Stimulated activated CD4-positive, alpha-beta T cell treated with anti-CD3 and anti-CD28 coated beads, TNF-alpha, amount 100 ng/mL, for 1 hour (primary cell): ENCODE data around the gene ATXN7L1.

ENCODE experiments used
- DNase-seq, 3 donors: peaks; one replicate each; pipeline ENCODE4 v3.0.0-alpha.2; 2020; ENCODE audit warnings: low read depth in 3 of 3, low spot score in 1 of 3

Gene ATXN7L1

GRCh38 chr7:105651798-105652197 is 224.6 kb downstream of the ATXN7L1 start:
- no peak for DNase-seq

DNA sequence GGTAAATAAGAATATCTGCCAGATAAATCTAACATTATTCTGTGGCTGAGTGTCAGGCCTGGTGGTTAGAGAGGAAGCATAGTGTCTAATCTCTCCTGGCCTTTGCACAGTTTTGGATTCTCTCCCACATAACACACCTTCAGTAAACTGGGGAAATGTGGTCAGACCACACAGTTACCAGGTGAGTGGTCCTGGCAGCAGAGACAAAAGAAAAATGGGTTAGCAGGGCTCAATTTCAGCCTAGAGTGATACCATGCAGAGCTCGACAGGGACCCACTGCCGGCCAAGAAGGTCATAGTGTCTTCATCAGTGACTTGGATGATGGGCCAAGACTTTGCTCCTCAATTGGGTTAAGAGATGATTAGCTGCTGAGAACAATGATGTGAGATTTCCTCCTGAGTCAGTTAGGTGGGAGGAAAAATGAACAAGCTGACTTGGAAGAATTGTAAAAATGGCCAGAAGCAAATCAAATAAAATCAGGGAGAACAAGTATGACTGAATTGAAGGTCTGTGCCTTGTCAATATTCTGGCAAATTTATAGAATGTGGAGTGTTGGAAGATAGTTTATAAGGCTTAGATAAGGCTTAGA is 225.9 kb downstream of the ATXN7L1 start:
- DNase-seq, result no peak

DNA sequence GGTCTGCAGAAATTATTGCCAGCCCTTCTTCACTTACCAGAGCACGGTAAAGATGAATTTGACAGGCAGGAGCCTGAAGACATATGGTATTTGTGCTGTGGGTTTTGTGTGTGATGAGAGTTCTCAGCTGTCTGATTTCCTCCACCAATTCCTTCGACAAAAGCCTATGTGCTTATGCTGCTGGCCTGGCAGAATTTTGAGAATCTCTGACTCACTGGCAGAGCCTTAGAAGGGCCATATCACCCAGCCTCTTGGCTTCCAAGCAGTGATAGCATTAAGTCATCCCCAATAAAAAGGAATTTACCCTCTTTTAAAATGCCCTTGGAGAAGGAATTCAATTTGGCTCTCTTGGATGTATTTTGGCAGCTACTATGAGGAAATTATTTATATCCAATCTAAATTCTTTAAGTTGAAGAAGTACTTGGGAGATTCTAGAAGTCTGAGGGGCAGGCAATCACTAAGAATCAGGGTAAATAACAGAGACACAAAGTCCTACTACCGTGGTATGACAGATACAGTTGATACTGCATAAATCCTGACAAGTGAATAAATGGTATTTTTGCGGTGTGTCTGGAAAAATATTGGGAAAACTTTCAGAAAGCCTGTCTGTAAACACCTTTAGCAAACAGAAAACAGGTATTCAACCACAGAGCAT is 226.5 kb downstream of the ATXN7L1 start:
- DNase-seq, result no peak

GRCh38 chr7:105648561-105649401 is 227.6 kb downstream of the ATXN7L1 start:
- DNase-seq, result no peak

DNA sequence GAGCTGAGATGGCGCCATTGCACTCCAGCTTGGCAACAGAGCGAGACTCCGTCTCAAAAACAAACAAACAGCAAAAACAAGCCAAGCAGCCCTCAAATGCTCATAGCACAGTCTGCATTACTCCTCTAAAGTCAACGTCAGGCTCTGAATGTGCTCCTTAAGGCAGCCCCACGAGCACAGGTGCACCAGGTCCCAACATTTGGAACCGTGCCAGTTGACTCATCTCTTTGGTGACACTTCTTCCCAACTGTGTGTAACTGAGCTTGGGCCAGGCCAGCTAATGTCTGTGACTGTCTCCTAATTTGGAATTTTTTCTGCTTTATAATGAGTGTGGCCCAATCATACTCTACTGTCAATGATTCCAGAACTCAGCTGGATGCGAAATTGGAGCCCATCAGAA is 228.8 kb downstream of the ATXN7L1 start:
- DNase-seq, result no peak

- no peak for DNase-seq
These were observed 231.5 kb downstream of the ATXN7L1 start for GRCh38 chr7:105644937-105645336.

DNA sequence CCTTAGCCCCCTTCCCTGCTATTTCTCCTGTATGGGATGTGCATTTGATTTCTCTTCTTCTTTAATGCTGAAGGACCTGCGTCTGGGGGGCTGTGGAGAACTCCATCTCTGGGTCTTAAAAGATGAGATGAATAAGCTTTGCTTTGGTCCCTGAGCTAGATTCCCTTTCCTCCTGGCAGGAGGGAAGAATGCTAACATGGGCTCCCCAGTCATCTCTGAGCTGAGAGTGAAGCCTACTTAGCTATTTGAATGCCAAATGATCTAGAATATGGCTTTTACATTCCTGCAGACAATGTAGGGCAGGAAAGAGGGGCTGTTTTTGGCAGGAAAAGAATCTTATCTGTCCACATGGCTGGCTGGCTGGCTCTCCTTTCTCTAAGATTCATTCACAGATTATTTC is 232.5 kb downstream of the ATXN7L1 start:
- no peak for DNase-seq

DNA sequence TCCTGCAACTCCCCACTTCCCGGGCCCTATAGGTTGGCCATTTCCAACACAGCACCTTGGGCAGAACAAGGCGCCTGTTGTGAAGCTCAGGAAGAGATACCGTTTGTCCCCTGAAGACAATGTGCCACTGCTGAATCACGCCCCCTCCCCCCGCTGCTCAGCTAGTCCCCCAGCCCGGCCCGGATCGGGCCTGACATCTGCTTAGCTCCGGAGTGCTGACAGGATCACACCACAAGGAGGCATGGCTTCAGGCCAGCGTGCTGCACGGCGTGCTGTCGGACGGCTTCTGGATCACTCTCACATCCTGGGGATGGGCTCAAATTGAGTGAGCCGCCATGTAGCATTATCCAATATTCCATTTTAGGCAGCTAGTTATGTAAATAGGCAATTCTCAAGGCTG is 233.0 kb downstream of the ATXN7L1 start:
- no peak for DNase-seq

- DNase-seq, result no peak
These were observed 234.1 kb downstream of the ATXN7L1 start for GRCh38 chr7:105642264-105642663.

DNA sequence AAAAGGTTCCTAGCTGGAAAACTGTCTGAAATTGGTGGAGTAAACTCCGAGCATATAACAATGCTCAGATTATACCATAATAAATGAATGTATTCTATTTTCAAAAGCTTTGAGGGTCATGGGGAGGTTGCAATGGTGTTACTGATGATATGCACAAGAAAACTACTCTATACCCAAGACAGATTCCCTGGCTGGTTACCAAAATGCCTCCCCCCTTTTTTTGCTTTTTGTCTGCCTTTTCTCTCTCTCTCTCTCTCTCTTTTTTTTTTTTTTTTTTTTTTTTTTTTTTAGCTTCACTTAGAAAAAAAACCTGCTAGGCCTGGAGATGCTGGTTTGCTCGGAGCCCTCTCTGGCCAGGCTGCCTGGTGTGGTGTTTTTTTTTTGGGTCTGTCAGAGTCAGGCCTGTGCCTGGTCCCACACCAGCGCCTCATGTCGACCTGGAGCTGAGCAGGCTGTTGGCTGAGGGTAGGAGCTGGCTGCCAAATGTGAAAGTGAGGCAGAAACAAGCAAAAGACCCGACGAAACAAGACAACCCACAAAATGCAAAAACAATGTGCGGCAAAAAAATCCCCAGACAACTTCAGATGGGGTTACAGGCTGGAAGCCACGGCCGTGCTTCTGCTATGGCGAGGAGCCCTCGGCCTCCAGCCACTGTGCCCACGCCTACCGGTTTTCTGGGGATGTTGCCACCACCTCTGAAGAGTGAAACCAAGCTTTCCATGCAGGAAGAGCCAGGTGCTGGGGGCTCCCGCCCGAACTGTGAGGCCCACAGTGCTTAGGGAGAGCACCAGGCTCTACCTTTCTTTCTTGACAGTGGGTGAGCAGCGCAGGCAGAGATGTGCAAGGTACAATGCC is 235.2 kb downstream of the ATXN7L1 start:
- no peak for DNase-seq

- DNase-seq, result no peak
These were observed 236.5 kb downstream of the ATXN7L1 start for GRCh38 chr7:105639667-105640493.

DNA sequence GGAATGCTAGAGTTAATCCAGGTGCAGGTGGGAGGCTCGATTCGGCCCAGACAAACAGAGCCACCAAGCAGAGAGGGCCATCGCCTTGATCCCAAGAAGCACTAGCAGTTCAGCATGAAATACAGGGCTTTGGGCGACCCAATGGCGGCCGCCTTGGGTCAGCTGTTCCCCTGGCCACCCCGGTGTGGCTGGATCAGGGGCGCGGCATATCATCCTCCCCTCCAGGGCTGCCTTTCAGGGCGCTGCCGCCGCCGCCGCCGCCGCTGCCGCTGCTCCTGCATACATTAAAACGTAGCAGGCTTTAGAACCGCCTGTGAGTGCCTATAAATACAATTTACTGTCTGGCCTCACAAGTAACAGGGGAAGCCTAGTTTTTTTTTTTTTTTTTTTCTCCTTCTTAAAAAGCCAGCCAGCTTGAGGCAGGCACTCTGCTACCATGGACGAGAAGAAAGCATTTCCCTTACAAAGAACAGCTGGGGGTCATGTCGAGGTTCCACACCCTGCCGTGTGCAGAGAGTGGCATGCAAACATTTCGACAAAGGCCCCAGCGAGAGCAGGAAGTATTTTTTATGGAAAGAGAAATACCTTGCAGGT is 237.4 kb downstream of the ATXN7L1 start:
- DNase-seq, result no peak

- DNase-seq, result no peak
These were observed 238.1 kb downstream of the ATXN7L1 start for GRCh38 chr7:105638334-105638733.

GRCh38 chr7:105637755-105638154 is 238.6 kb downstream of the ATXN7L1 start:
- no peak for DNase-seq

GRCh38 chr7:105636982-105637381 is 239.4 kb downstream of the ATXN7L1 start:
- no peak for DNase-seq

- no peak for DNase-seq
These were observed 241.2 kb downstream of the ATXN7L1 start for GRCh38 chr7:105635197-105635596.

DNA sequence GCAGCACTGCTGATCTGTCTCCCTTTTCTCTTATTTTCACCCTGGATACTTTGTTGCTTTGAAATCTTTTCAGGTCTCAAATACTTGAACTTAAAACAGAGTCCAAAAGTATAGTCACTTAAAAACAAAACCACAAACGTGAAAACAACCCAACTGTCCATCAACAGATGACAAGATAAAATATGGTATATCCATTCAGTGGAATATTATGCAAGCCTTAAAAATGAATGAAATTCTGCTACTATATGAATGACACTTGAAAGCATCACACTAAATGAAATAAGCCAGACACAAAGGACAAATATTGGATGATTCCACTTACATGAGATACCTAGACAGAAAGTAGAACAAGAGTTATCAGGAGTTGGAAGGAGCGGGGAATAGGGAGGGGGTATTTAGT is 250.4 kb downstream of the ATXN7L1 start:
- no peak for DNase-seq

DNA sequence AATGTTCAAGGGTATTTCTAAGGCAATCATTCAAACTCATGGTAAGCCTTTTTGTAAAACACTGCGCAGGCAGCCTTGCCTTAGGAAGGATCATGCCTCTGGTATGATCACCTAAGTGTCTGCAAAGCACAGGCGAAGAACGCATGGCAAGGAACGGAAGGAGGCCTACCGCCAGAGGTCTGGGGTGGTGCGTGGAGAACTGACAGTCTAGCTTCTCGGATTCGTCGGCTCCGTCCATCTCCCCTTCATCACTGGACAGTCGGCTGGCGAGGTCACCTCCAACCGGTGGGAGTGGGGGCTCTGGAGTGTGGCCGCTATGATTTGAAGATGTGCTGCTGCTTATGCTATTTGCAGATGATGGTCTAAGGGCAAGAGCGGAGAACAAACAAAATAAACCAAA is 252.5 kb downstream of the ATXN7L1 start:
- DNase-seq, result no peak

DNA sequence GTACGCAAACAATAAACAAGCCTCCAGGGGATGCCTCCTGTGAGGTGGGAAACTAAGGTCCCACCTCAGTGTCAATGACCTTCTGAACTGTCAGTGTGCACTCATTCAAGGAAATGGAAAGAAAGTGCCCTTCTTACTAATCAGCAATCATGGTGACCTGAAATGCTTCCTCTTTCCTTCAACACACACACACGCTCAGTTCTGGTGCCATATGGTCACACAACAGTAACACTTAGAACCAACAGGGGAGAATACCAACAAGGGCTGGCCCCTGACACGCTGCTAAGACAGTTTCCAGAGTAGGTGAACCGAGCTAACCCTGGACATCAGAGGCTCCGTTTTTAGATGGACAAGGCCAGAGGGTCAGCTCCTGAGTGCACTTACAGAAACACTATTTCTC is 253.0 kb downstream of the ATXN7L1 start:
- no peak for DNase-seq

DNA sequence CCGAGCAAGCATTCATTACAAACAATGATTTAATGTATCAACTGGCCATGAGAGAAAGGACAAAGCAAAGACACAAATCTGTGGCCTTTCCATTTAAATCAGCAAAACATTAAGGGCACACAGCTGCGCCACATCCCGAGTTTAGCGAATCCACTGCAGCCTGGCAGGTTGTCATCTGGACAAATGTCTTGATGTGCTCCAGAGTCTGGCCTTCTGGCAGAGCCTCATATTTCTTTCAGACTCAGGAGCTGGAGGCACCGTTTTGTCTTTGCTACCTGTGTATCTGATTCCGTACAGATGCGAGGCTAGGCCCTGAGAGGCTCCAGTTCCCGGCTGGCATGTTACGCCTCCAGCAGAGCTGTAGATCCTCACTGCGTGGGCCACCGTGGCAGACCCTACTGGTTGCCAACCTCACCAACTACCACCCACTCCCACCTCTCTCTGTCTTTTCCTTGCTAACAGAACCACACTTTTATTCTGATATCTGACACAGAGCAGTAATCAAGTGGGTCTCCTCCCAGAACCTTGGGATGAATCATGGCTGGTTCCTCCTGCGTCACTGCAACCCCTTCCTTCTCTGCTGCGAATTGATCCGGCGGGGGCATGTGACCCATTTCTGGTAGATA is 254.2 kb downstream of the ATXN7L1 start:
- no peak for DNase-seq
